CD4-positive, alpha-beta T cell treated with Interferon alpha-2 for 1 hour (primary cell): ENCODE data around the gene TTLL8.
A peak's percentile ranks its signal among the peaks of the same experiment; 100 is the strongest.

Source experiments
- DNase-seq, 2 donors: peaks; one replicate each; pipeline ENCODE4 v3.0.0-alpha.2; 2020 to 2022

Gene TTLL8

GRCh38 chr22:50040717-50041116 lies 17.4 kb downstream of the TTLL8 start:
- DNase-seq, result no peak

- DNase-seq, result no peak
These were observed 18.2 kb downstream of the TTLL8 start for GRCh38 chr22:50039669-50040443.

GRCh38 chr22:50035976-50036724 lies 21.9 kb downstream of the TTLL8 start:
- no peak for DNase-seq

- DNase-seq, result no peak
These were observed 22.8 kb downstream of the TTLL8 start for GRCh38 chr22:50035131-50035881.

- DNase-seq, result no peak
These were observed 23.7 kb downstream of the TTLL8 start for GRCh38 chr22:50034126-50035081.

- DNase-seq, result no peak
These were observed 25.0 kb downstream of the TTLL8 start for GRCh38 chr22:50032941-50033601.

- no peak for DNase-seq
These were observed 25.8 kb downstream of the TTLL8 start for GRCh38 chr22:50032109-50032871.

GRCh38 chr22:50031189-50032091 lies 26.7 kb downstream of the TTLL8 start:
- no peak for DNase-seq

- peak; percentile 82 to 86 for DNase-seq
These were observed 27.6 kb downstream of the TTLL8 start for GRCh38 chr22:50030297-50031188.

GRCh38 chr22:50027639-50028537 lies 30.2 kb downstream of the TTLL8 start:
- DNase-seq, result peak in 1 of 2 donors; percentile 31

GRCh38 chr22:50025993-50026392 lies 32.1 kb downstream of the TTLL8 start:
- DNase-seq, result no peak

- no peak for DNase-seq
These were observed 35.8 kb downstream of the TTLL8 start for GRCh38 chr22:50022171-50022819.

GRCh38 chr22:50020606-50021005 lies 37.5 kb downstream of the TTLL8 start:
- no peak for DNase-seq

- DNase-seq, result no peak
These were observed 38.8 kb downstream of the TTLL8 start for GRCh38 chr22:50019316-50019715.

GRCh38 chr22:50018608-50019285 lies 39.4 kb downstream of the TTLL8 start:
- DNase-seq, result peak in 1 of 2 donors; percentile 61

- no peak for DNase-seq
These were observed 40.3 kb downstream of the TTLL8 start for GRCh38 chr22:50017701-50018224.
